HL-60/S4 treated with phorbol 12-myristate 13-acetate at 8.2 ng/mL for 4 days and 3 days (cell line): Measurements from ENCODE around the gene TSPAN11.

Experiments
- in situ Hi-C: fragments of 300-500 bp; cut with MboI; formaldehyde crosslinking; loops from 2 replicates; pipeline ENCODE4 v1.15.0; 2022; ENCODE audit warnings: low sequenced_read_pairs

Gene TSPAN11

GRCh38 chr12:30977537-30978349, 51.2 kb downstream of the TSPAN11 start:
- in situ Hi-C loops, result no loop called here

- in situ Hi-C loops, result no loop called here
Measured at GRCh38 chr12:30978639-30979038, 52.1 kb downstream of the TSPAN11 start.

GRCh38 chr12:30979371-30980259, 53.1 kb downstream of the TSPAN11 start:
- in situ Hi-C loops, result no loop called here

GRCh38 chr12:30980955-30981662, 54.6 kb downstream of the TSPAN11 start:
- in situ Hi-C loops, result no loop called here

- in situ Hi-C loops, result no loop called here
Measured at GRCh38 chr12:30982413-30982812, 55.9 kb downstream of the TSPAN11 start.

- in situ Hi-C loops, result no loop called here
Measured at GRCh38 chr12:30985814-30986452, 59.4 kb downstream of the TSPAN11 start.

GRCh38 chr12:30988086-30988485, 61.5 kb downstream of the TSPAN11 start:
- in situ Hi-C loops, result no loop called here

- in situ Hi-C loops, result no loop called here
Measured at GRCh38 chr12:30988646-30989286, 62.2 kb downstream of the TSPAN11 start.

GRCh38 chr12:30989754-30990153, 63.2 kb downstream of the TSPAN11 start:
- in situ Hi-C loops, result no loop called here

GRCh38 chr12:30990316-30990715, 63.8 kb downstream of the TSPAN11 start:
- in situ Hi-C loops, result no loop called here

- in situ Hi-C loops, result no loop called here
Measured at GRCh38 chr12:30990776-30991175, 64.2 kb downstream of the TSPAN11 start.

- in situ Hi-C loops, result no loop called here
Measured at GRCh38 chr12:30991466-30991865, 64.9 kb downstream of the TSPAN11 start.

- in situ Hi-C loops, result no loop called here
Measured at GRCh38 chr12:30992381-30992780, 65.8 kb downstream of the TSPAN11 start.

GRCh38 chr12:30993766-30994165, 67.2 kb downstream of the TSPAN11 start:
- in situ Hi-C loops, result no loop called here

GRCh38 chr12:30994274-30994673, 67.7 kb downstream of the TSPAN11 start:
- in situ Hi-C loops, result no loop called here

GRCh38 chr12:30996255-30996654, 69.7 kb downstream of the TSPAN11 start:
- in situ Hi-C loops, result no loop called here

GRCh38 chr12:30996752-30997151, 70.2 kb downstream of the TSPAN11 start:
- in situ Hi-C loops, result no loop called here

- in situ Hi-C loops, result no loop called here
Measured at GRCh38 chr12:30997685-30998440, 71.3 kb downstream of the TSPAN11 start.

GRCh38 chr12:30999011-30999410, 72.5 kb downstream of the TSPAN11 start:
- in situ Hi-C loops, result no loop called here

- in situ Hi-C loops, result no loop called here
Measured at GRCh38 chr12:30999723-31000122, 73.2 kb downstream of the TSPAN11 start.
